ENCODE measurements around the gene BCAS2.

The BCAS2 gene

DNA sequence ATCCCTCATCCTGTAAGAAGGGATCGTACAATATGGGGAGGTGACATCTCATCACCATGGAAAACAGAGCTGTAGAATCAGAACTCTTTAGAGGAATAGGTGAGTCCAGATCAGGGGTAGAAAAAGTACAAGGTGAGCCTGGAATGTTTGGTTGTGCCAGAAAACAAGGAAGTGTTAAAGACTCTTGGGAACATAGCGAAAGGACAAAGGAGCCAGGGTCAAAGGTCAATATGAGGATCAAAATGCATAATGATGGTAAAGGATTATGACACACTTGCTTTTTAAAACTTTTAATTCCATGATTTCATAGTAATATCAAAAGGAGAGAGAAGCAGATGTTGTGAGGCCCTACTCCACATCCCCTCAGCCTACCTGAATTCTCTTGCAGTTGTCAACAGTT, 51.2 kb downstream of the BCAS2 start:
- H3K9me3 ChIP-seq (ENCODE audit: control insufficient read depth, insufficient read depth, low read length) = no peaks in the 10 kb centered on the region
- no peak overlapping the region for H3K4me3 ChIP-seq (ENCODE audit: low read depth, low read length)
- H3K27me3 ChIP-seq (ENCODE audit: control insufficient read depth, insufficient read depth, low read length) = no peaks in the 10 kb centered on the region
- no peaks in the 10 kb centered on the region for H3K4me1 ChIP-seq (ENCODE audit: control insufficient read depth, insufficient read depth, low read length)
- no peaks in the 10 kb centered on the region for H3K36me3 ChIP-seq (ENCODE audit: control insufficient read depth, insufficient read depth, low read length)
- H3K9ac ChIP-seq (ENCODE audit: low read depth, low read length) = no peak overlapping the region

DNA sequence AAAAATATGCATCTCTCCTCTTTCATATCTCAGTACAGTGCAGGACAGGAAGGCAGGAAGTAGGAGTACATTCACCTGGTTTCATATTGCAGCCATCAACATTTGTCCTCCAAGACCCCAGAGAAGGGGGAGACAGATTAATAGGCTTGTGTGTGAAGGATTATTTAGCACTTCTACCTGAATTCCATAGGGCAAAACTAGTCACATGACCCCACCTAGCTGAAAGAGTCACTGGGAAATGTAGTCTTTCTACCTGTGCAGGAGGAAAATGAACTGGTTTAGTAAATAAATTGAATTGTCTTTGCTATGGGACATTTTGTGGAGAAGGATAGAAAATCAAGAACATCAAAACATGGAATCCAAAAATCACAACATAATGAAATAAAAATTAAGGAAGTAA, 56.5 kb downstream of the BCAS2 start:
- H3K4me3 ChIP-seq (ENCODE audit: low read depth, low read length) = no peak overlapping the region
- no peaks in the 10 kb centered on the region for H3K9me3 ChIP-seq (ENCODE audit: control insufficient read depth, insufficient read depth, low read length)
- no peak overlapping the region for H3K9ac ChIP-seq (ENCODE audit: low read depth, low read length)
- H3K27me3 ChIP-seq (ENCODE audit: control insufficient read depth, insufficient read depth, low read length) = no peaks in the 10 kb centered on the region
- no peaks in the 10 kb centered on the region for H3K36me3 ChIP-seq (ENCODE audit: control insufficient read depth, insufficient read depth, low read length)
- H3K4me1 ChIP-seq (ENCODE audit: control insufficient read depth, insufficient read depth, low read length) = no peaks in the 10 kb centered on the region

DNA sequence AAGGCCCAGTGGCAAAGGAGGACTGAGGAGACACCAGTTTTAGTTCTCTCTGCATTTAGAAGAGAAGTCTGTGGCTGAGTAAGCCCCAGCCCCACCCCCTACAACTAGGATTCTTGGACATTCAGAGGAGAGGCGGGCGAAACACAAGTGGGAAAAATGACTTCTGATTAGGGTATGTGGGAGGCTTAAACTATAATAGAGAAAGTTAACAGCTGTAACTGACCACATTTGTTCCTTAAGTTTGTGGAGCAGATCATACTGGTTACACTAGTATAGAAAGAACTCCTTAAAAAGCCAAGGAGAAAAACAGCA, 59.2 kb downstream of the BCAS2 start:
- no peaks in the 10 kb centered on the region for H3K36me3 ChIP-seq (ENCODE audit: control insufficient read depth, insufficient read depth, low read length)
- H3K4me1 ChIP-seq (ENCODE audit: control insufficient read depth, insufficient read depth, low read length) = no peaks in the 10 kb centered on the region
- no peak overlapping the region for H3K4me3 ChIP-seq (ENCODE audit: low read depth, low read length)
- H3K9me3 ChIP-seq (ENCODE audit: control insufficient read depth, insufficient read depth, low read length) = no peaks in the 10 kb centered on the region
- H3K9ac ChIP-seq (ENCODE audit: low read depth, low read length) = no peak overlapping the region
- H3K27me3 ChIP-seq (ENCODE audit: control insufficient read depth, insufficient read depth, low read length) = no peaks in the 10 kb centered on the region

DNA sequence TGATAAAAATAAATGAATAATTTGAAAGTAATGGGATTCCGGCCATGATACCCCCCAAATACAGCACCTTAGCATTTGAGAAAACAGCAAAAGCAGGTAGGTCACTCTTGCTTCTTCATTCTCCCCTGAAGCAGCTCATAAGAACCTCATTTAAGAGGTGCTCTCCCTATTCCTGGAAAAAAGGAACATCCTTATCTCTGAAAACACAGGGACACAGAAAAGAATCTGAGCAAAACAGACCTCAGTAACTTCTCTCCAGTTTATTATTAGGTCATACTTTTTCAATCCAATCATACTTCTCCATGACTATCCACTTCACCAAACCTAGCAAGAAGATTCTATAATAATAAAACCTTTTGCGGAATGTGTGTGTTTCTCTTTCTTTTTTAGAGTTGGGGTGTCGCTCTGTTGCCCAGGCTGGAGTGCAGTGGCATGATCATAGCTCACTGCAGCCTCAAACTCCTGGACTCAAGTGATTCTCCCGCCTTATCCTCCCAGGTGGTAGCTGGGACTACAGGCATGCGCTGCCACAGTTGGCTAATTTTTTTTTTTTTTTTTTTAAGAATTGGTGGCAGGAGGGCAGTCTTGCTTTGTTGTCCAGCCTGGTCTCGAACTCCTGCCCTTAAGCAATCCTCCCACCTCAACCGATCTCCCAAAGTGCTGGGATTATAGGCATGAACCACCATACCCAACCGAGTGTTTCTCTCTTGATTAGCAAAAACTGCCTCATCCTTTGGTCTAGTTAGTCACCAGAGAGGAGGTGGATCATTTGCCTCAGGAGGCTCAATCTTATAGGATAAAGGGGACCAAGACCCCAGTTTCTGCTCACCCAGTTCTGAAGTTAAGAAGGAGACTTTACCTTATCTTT, 59.8 kb downstream of the BCAS2 start:
- Histone ChIP-seq H3K36me3 (ENCODE audit: control insufficient read depth, insufficient read depth, low read length) (no peaks in the 10 kb centered on the region), H3K9ac (ENCODE audit: low read depth, low read length) (no peak overlapping the region), H3K4me3 (ENCODE audit: low read depth, low read length) (no peak overlapping the region), H3K4me1 (ENCODE audit: control insufficient read depth, insufficient read depth, low read length) (no peaks in the 10 kb centered on the region), H3K9me3 (ENCODE audit: control insufficient read depth, insufficient read depth, low read length) (no peaks in the 10 kb centered on the region), H3K27me3 (ENCODE audit: control insufficient read depth, insufficient read depth, low read length) (no peaks in the 10 kb centered on the region)
